Measurements from ENCODE around the gene TMEM95. TPM values are rescaled to one million over a fixed set of nuclear protein-coding genes. Genes with fewer than 3 reads are reported as not detected.
A peak's percentile ranks its signal among the peaks of the same experiment; 100 is the strongest.

Gene TMEM95
- total RNA-seq, 1 experiment from 2014 or later = not detected

- Histone ChIP-seq H2AFZ (ENCODE audit: low read depth, low read length, poor library complexity, severe bottlenecking) (no peak overlapping the region), H3K9me2 (ENCODE audit: insufficient read depth) (no peaks in the 10 kb centered on the region), H3K9me3 (ENCODE audit: control insufficient read depth in 1 of 2, insufficient read depth in 1 of 2, low read depth in 1 of 2, low read length in 2 of 2) (no peaks in the 10 kb centered on the region), H3K79me2 (ENCODE audit: insufficient read depth, low read length) (peaks cover 72% of the 10 kb centered on the region), H3K9ac (ENCODE audit: low read length) (peak overlapping the region; percentile 90; the same call in 1 of the 2 replicates), H3K4me1 (ENCODE audit: control insufficient read depth in 1 of 2, insufficient read depth in 2 of 2, low read length in 2 of 2) (peaks cover 32 to 63% of the 10 kb centered on the region in 2 experiments), H3K4me3 (replicated peaks in 1 of 2; ENCODE audit: low read depth in 1 of 2, low read length in 2 of 2) (peak overlapping the region in 1 of 2 experiments; percentile 96; a peak in 1 of 4 replicates), H3K27ac (ENCODE audit: low read depth, low read length) (peak overlapping the region; percentile 93), H3K36me3 (ENCODE audit: control insufficient read depth in 1 of 2, insufficient read depth in 2 of 2, low read length in 2 of 2) (peaks cover 35 to 50% of the 10 kb centered on the region in 2 experiments), H4K20me1 (ENCODE audit: insufficient read depth) (peaks cover 36% of the 10 kb centered on the region), H3K4me2 (ENCODE audit: low read length) (peak overlapping the region; percentile 96), H3K27me3 (ENCODE audit: insufficient read depth, low read length) (no peaks in the 10 kb centered on the region)
- ChIA-PET CTCF (interaction anchor here (1.1 to 2.2 kb wide), 5 partner anchors 16 to 260 kb away, joined by 3 to 7 read pairs (median 3); no protein-coding TSS in a partner anchor), POLR2A (interaction anchor here (1.1 to 2.3 kb wide), 4 partner anchors 17 to 91 kb away, joined by 3 to 11 read pairs (median 5); partner anchors contain the start of genes ACAP1, NEURL4, SLC2A4 and TMEM256), RAD21 (ENCODE audit: low non-redundant PET in 1 of 2, low total read pairs in 2 of 2, uncharacterized antibody in 2 of 2, unreplicated experiment in 2 of 2) (no interaction called here)
- intact Hi-C loops (cut with micrococcal nuclease) = no loop called here
- ATAC-seq (no peak), DNase-seq (ENCODE audit: low read depth, low spot score) (no peak)
- no TSS peak for BruUV-seq (replicated peaks)
- TF ChIP-seq POLR2AphosphoS5 (IDR thresholded peaks at IDR 0.05; ENCODE audit: low read depth, low read length) (peak; percentile 10; the same call in 1 of the 2 replicates), FOSL1 (IDR thresholded peaks at IDR 0.05; ENCODE audit: low read depth) (no peak)
Observed at GRCh38 chr17:7312432-7313087, 42.4 kb upstream of the TMEM95 start.

- H4K20me1 ChIP-seq (ENCODE audit: insufficient read depth) = peaks cover 36% of the 10 kb centered on the region
- no peak overlapping the region for H2AFZ ChIP-seq (ENCODE audit: low read depth, low read length, poor library complexity, severe bottlenecking)
- no peaks in the 10 kb centered on the region for H3K9me3 ChIP-seq (ENCODE audit: control insufficient read depth in 1 of 2, insufficient read depth in 1 of 2, low read depth in 1 of 2, low read length in 2 of 2)
- H3K4me1 ChIP-seq (ENCODE audit: control insufficient read depth in 1 of 2, insufficient read depth in 2 of 2, low read length in 2 of 2) = peaks cover 32 to 63% of the 10 kb centered on the region in 2 experiments
- ChIA-PET POLR2A (interaction anchor here (1.0 to 2.3 kb wide), 7 partner anchors 17 to 91 kb away, joined by 3 to 11 read pairs (median 4); partner anchors contain the start of genes ACAP1, GABARAP, NEURL4 and PHF23), RAD21 (ENCODE audit: low non-redundant PET in 1 of 2, low total read pairs in 2 of 2, uncharacterized antibody in 2 of 2, unreplicated experiment in 2 of 2) (no interaction called here), CTCF (interaction anchor here (0.7 to 2.2 kb wide), 6 partner anchors 16 to 261 kb away, joined by 3 to 7 read pairs (median 3); partner anchors contain the start of gene SLC2A4)
- H3K27me3 ChIP-seq (ENCODE audit: insufficient read depth, low read length) = no peaks in the 10 kb centered on the region
- no peaks in the 10 kb centered on the region for H3K9me2 ChIP-seq (ENCODE audit: insufficient read depth)
- intact Hi-C loops (cut with micrococcal nuclease) = no loop called here
- peak overlapping the region; percentile 96 for H3K4me2 ChIP-seq (ENCODE audit: low read length)
- peak overlapping the region; percentile 81 to 96 for H3K4me3 ChIP-seq (replicated peaks in 1 of 2; ENCODE audit: low read depth in 1 of 2, low read length in 2 of 2)
- TF ChIP-seq EZH2 (IDR thresholded peaks at IDR 0.05) (no peak), POLR2A (IDR thresholded peaks at IDR 0.05; ENCODE audit: borderline replicate concordance, extremely low read depth, insufficient read depth, insufficient read length) (no peak), ZFX (IDR thresholded peaks at IDR 0.05) (no peak), POLR2AphosphoS5 (IDR thresholded peaks at IDR 0.05; ENCODE audit: low read depth, low read length) (peak; percentile 30; the same call in 1 of the 2 replicates), JUND (IDR thresholded peaks at IDR 0.05) (no peak), CTCF (IDR thresholded peaks at IDR 0.05 in 2 of 3, conservative IDR thresholded peaks at IDR 0.05 in 1 of 3; ENCODE audit: borderline replicate concordance in 1 of 3, insufficient read depth in 1 of 3, low read depth in 2 of 3, low read length in 2 of 3) (peak in 2 of 3 experiments; percentile 49 to 58; a peak in 4 of 6 replicates), ELF1 (IDR thresholded peaks at IDR 0.05; ENCODE audit: borderline replicate concordance, low read depth) (no peak), MAX (IDR thresholded peaks at IDR 0.05) (no peak)
- no TSS peak for BruUV-seq (replicated peaks)
- H3K36me3 ChIP-seq (ENCODE audit: control insufficient read depth in 1 of 2, insufficient read depth in 2 of 2, low read length in 2 of 2) = peaks cover 35 to 56% of the 10 kb centered on the region in 2 experiments
- H3K9ac ChIP-seq (ENCODE audit: low read length) = peak overlapping the region; percentile 90
- H3K27ac ChIP-seq (ENCODE audit: low read depth, low read length) = peak overlapping the region; percentile 93
- ATAC-seq (peak; percentile 55), DNase-seq (ENCODE audit: low read depth, low spot score) (no peak)
- peaks cover 65% of the 10 kb centered on the region for H3K79me2 ChIP-seq (ENCODE audit: insufficient read depth, low read length)
Observed at GRCh38 chr17:7313088-7313889, 41.7 kb upstream of the TMEM95 start.
